DLD1 (cell line): Measurements from ENCODE around the gene AGO3.

Experiments used
- in situ Hi-C: cut with HindIII; loops from 2 replicates; pipeline ENCODE4 v1.10.0; 2017; ENCODE audit warnings: low sequenced_read_pairs

Gene AGO3

GRCh38 chr1:36094621-36095061, 163.7 kb downstream of the AGO3 start:
- in situ Hi-C loops: no loop called here

- in situ Hi-C loops: no loop called here
These were observed 165.0 kb downstream of the AGO3 start for GRCh38 chr1:36095760-36096405.

GRCh38 chr1:36096500-36097432, 165.9 kb downstream of the AGO3 start:
- in situ Hi-C loops: no loop called here

GRCh38 chr1:36097693-36098585, 167.0 kb downstream of the AGO3 start:
- in situ Hi-C loops: no loop called here

GRCh38 chr1:36098650-36099365, 167.9 kb downstream of the AGO3 start:
- in situ Hi-C loops: no loop called here

GRCh38 chr1:36099681-36100341, 168.9 kb downstream of the AGO3 start:
- in situ Hi-C loops: no loop called here

GRCh38 chr1:36100376-36100775, 169.5 kb downstream of the AGO3 start:
- in situ Hi-C loops: no loop called here

- in situ Hi-C loops: no loop called here
These were observed 170.6 kb downstream of the AGO3 start for GRCh38 chr1:36101546-36101945.

GRCh38 chr1:36106269-36106668, 175.4 kb downstream of the AGO3 start:
- in situ Hi-C loops: no loop called here

- in situ Hi-C loops: no loop called here
These were observed 176.5 kb downstream of the AGO3 start for GRCh38 chr1:36107394-36107793.

- in situ Hi-C loops: no loop called here
These were observed 177.4 kb downstream of the AGO3 start for GRCh38 chr1:36108314-36108713.

- in situ Hi-C loops: no loop called here
These were observed 178.3 kb downstream of the AGO3 start for GRCh38 chr1:36109041-36109679.

GRCh38 chr1:36111151-36111550, 180.2 kb downstream of the AGO3 start:
- in situ Hi-C loops: no loop called here

- in situ Hi-C loops: no loop called here
These were observed 181.9 kb downstream of the AGO3 start for GRCh38 chr1:36112823-36113222.

GRCh38 chr1:36114371-36114770, 183.5 kb downstream of the AGO3 start:
- in situ Hi-C loops: no loop called here

- in situ Hi-C loops: no loop called here
These were observed 184.3 kb downstream of the AGO3 start for GRCh38 chr1:36115200-36115669.

- in situ Hi-C loops: no loop called here
These were observed 185.0 kb downstream of the AGO3 start for GRCh38 chr1:36115931-36116330.

GRCh38 chr1:36116901-36117300, 186.0 kb downstream of the AGO3 start:
- in situ Hi-C loops: no loop called here

GRCh38 chr1:36118447-36119204, 187.7 kb downstream of the AGO3 start:
- in situ Hi-C loops: no loop called here
